Natural killer cell (primary cell): ENCODE data around the gene SLC44A1. TPM values are rescaled to one million over a fixed set of nuclear protein-coding genes. Genes with fewer than 3 reads are reported as not detected.

Source experiments
- ATAC-seq, 3 donors: fragments of 150-1000 bp in 2 of 3; fragments of 200-7000 bp in 1 of 3; cut with Tn5 transposase; 1 replicate in 1 of 3; 2 replicates in 2 of 3; pipeline ENCODE4 v1.10.0; 2021; ENCODE audit warnings: mild to moderate bottlenecking in 2 of 3, moderate library complexity in 2 of 3
- DNase-seq, 2 donors: peaks; one replicate each; pipeline versions ENCODE4 v3.0.0 to v3.0.0-alpha.2; 2013 to 2021; ENCODE audit warnings: mixed read lengths in 1 of 2
- H3K27ac ChIP-seq: one replicate; pipeline ENCODE4 v1.5.1; 2013; ENCODE audit warnings: mild to moderate bottlenecking, low read length
- H3K27me3 ChIP-seq: one replicate; pipeline ENCODE4 v1.6.1; 2013; ENCODE audit warnings: low read length; ENCODE audit not compliant: control insufficient read depth, insufficient read depth
- H3K36me3 ChIP-seq: one replicate; pipeline ENCODE4 v1.6.1; 2013; ENCODE audit warnings: low read length; ENCODE audit not compliant: control insufficient read depth, insufficient read depth
- H3K4me1 ChIP-seq: one replicate; pipeline ENCODE4 v1.6.1; 2013; ENCODE audit warnings: low read length; ENCODE audit not compliant: control insufficient read depth, insufficient read depth
- H3K4me3 ChIP-seq: one replicate; pipeline ENCODE4 v1.5.1; 2013; ENCODE audit warnings: low read length
- H3K9me3 ChIP-seq: one replicate; pipeline ENCODE4 v1.6.1; 2013; ENCODE audit warnings: low read length; ENCODE audit not compliant: control insufficient read depth, insufficient read depth
- H3K27ac Mint-ChIP-seq, 2 donors: one replicate each; pipeline ENCODE4 v1.8.0; 2022; ENCODE audit warnings: mild to moderate bottlenecking in 2 of 2, mixed read lengths in 2 of 2, moderate library complexity in 1 of 2
- H3K27me3 Mint-ChIP-seq, 2 donors: one replicate each; pipeline ENCODE4 v1.8.0; 2022; ENCODE audit warnings: low read depth in 2 of 2, mixed read lengths in 2 of 2
- H3K36me3 Mint-ChIP-seq: one replicate; pipeline ENCODE4 v1.8.0; 2022; ENCODE audit warnings: mixed read lengths
- H3K4me1 Mint-ChIP-seq, 2 donors: one replicate each; pipeline ENCODE4 v1.8.0; 2022; ENCODE audit warnings: mixed read lengths in 2 of 2
- H3K4me3 Mint-ChIP-seq: one replicate; pipeline ENCODE4 v1.8.0; 2022; ENCODE audit warnings: mild to moderate bottlenecking, moderate library complexity, mixed read lengths
- H3K9me3 Mint-ChIP-seq, 2 donors: one replicate each; pipeline ENCODE4 v1.8.0; 2022; ENCODE audit warnings: mixed read lengths in 2 of 2
- CTCF ChIP-seq: fragments of 200-600 bp; IDR thresholded peaks from one replicate; pipeline ENCODE4 v1.8.0; 2022; ENCODE audit warnings: antibody characterized with exemption
- WGBS: methylation state at CpG from one replicate; pipeline ENCODE4 v1.1.7; 2013; ENCODE audit warnings: missing lambda C conversion rate; ENCODE audit not compliant: insufficient coverage; 5-methylcytosine and 5-hydroxymethylcytosine counted together
- intact Hi-C: fragments of 100-400 bp; cut with micrococcal nuclease; formaldehyde crosslinking; loops from one replicate; pipeline ENCODE4 v1.14.2; 2022
- total RNA-seq, 4 donors: library from RNA; stranded (reverse); fragments of 120-200 nt in 1 of 4; gene quantifications; one replicate each; pipeline versions ENCODE4 v1.2.3 to v1.2.4, GENCODE V29; 2013 to 2022

The SLC44A1 gene
- total RNA-seq, 3 donors from 2014 or later (not counting 1 experiment from before 2014, with no cell fraction given): 7.1 to 8.3 (median 7.9) TPM

GRCh38 chr9:105306351-105307140 is 62.1 kb downstream of the SLC44A1 start:
- Mint-ChIP-seq H3K4me3 (no peak overlapping the region), H3K27me3 (no peaks in the 10 kb centered on the region), H3K4me1 (no peaks in the 10 kb centered on the region), H3K36me3 (no peaks in the 10 kb centered on the region), H3K27ac (no peak overlapping the region), H3K9me3 (no peaks in the 10 kb centered on the region)
- ATAC-seq: no peak
- Histone ChIP-seq H3K27ac (no peak overlapping the region), H3K27me3 (no peaks in the 10 kb centered on the region), H3K4me3 (no peak overlapping the region), H3K4me1 (no peaks in the 10 kb centered on the region), H3K9me3 (no peaks in the 10 kb centered on the region), H3K36me3 (no peaks in the 10 kb centered on the region)
- no CpG with 5 or more reads among the region's 5 CpGs for WGBS
- intact Hi-C loops: no loop called here
- no peak for DNase-seq
- TF ChIP-seq CTCF: no peak

GRCh38 chr9:105307591-105308130 is 63.2 kb downstream of the SLC44A1 start:
- Mint-ChIP-seq H3K36me3 (no peaks in the 10 kb centered on the region), H3K4me1 (no peaks in the 10 kb centered on the region), H3K9me3 (no peaks in the 10 kb centered on the region), H3K27me3 (no peaks in the 10 kb centered on the region), H3K4me3 (no peak overlapping the region), H3K27ac (no peak overlapping the region)
- Histone ChIP-seq H3K4me3 (no peak overlapping the region), H3K4me1 (no peaks in the 10 kb centered on the region), H3K9me3 (no peaks in the 10 kb centered on the region), H3K27ac (no peak overlapping the region), H3K36me3 (no peaks in the 10 kb centered on the region), H3K27me3 (no peaks in the 10 kb centered on the region)
- ATAC-seq: no peak
- no peak for TF ChIP-seq CTCF
- no peak for DNase-seq
- intact Hi-C loops: no loop called here
- 100% methylated on average over 1 of the region's 2 CpGs for WGBS

- no peaks in the 10 kb centered on the region for H3K27me3 ChIP-seq
- no peaks in the 10 kb centered on the region for H3K9me3 ChIP-seq
- H3K4me3 ChIP-seq: no peak overlapping the region
- intact Hi-C loops: no loop called here
- Mint-ChIP-seq H3K36me3 (no peaks in the 10 kb centered on the region), H3K9me3 (no peaks in the 10 kb centered on the region), H3K4me1 (no peaks in the 10 kb centered on the region), H3K27ac (no peak overlapping the region), H3K4me3 (no peak overlapping the region), H3K27me3 (no peaks in the 10 kb centered on the region)
- H3K4me1 ChIP-seq: no peaks in the 10 kb centered on the region
- no peak for TF ChIP-seq CTCF
- H3K36me3 ChIP-seq: no peaks in the 10 kb centered on the region
- DNase-seq (no peak), ATAC-seq (no peak)
- 81% methylated on average over 3 of the region's 8 CpGs for WGBS
- no peak overlapping the region for H3K27ac ChIP-seq
Measured at GRCh38 chr9:105308461-105309341, 64.2 kb downstream of the SLC44A1 start.
